HepG2 (cell line): ENCODE measurements around the gene TPPP2. TPM values are rescaled to one million over a fixed set of nuclear protein-coding genes. Genes with fewer than 3 reads are reported as not detected.

Experiments
- ATAC-seq: fragments of 200-7000 bp; cut with Tn5 transposase; 3 replicates; pipeline ENCODE4 v1.9.1; 2020; ENCODE audit warnings: mild to moderate bottlenecking, moderate library complexity
- BruUV-seq: library from RNA; stranded (reverse); fragments of 400-500 nt; replicated peaks from 2 replicates; lab custom pipeline; 2021; lab: Mats Ljungman, UMichigan
- CTCF ChIA-PET: fragments of 300-600 bp; formaldehyde crosslinking; extraction: SDS; loops from one replicate; lab custom pipeline; 2021; ENCODE audit warnings: low total read pairs, inconsistent platforms, low intra/inter-chr PET ratio; lab: Yijun Ruan, JAX
- POLR2A ChIA-PET: fragments of 350-600 bp; sonication (Branson Sonifier 250); formaldehyde crosslinking; loops from one replicate; lab custom pipeline; 2020; ENCODE audit warnings: antibody characterized with exemption, inconsistent platforms; lab: Yijun Ruan, JAX
- DNase-seq: peaks from one replicate; pipeline ENCODE4 v3.0.0-alpha.2; 2015; ENCODE audit warnings: low spot score
- FAIRE-seq: peaks from 3 replicates; lab custom pipeline; 2011; peaks lifted over from hg19 to GRCh38; lab: Jason Lieb, UNC
- H2AFZ ChIP-seq: one replicate; pipeline ENCODE4 v1.6.1; 2011; ENCODE audit warnings: low read length, inconsistent platforms
- H3K27ac ChIP-seq: fragments of 300-600 bp; 3 replicates; pipeline ENCODE4 v1.8.0; 2011; ENCODE audit warnings: mixed run types, mild to moderate bottlenecking, mixed read lengths, low read length, inconsistent platforms; ENCODE audit not compliant: insufficient read depth; ENCODE audit errors: extremely low read length
- H3K27me3 ChIP-seq, 2 experiments: fragments of 200-600 bp in 1 of 2; 2 replicates in 1 of 2; 3 replicates in 1 of 2; pipeline versions ENCODE4 v1.6.0 to v1.8.0; 2011; ENCODE audit warnings: low read length in 2 of 2, mild to moderate bottlenecking in 2 of 2, moderate library complexity in 2 of 2, inconsistent platforms in 1 of 2; ENCODE audit not compliant: insufficient read depth in 2 of 2, control insufficient read depth in 1 of 2
- H3K36me3 ChIP-seq, 2 experiments: fragments of 200-600 bp in 1 of 2; replicated peaks in 1 of 2; 2 replicates in 1 of 2; 3 replicates in 1 of 2; pipeline versions ENCODE4 v1.5.1 to v1.8.0; 2011; ENCODE audit warnings: low read length in 2 of 2, inconsistent platforms in 1 of 2; ENCODE audit not compliant: insufficient read depth in 2 of 2, control insufficient read depth in 1 of 2
- H3K4me1 ChIP-seq: 2 replicates; pipeline ENCODE4 v1.5.1; 2012; ENCODE audit warnings: low read length, inconsistent platforms; ENCODE audit not compliant: insufficient read depth
- H3K4me2 ChIP-seq: 2 replicates; pipeline ENCODE4 v1.6.0; 2011; ENCODE audit warnings: low read depth, low read length, inconsistent platforms
- H3K4me3 ChIP-seq, 3 experiments: fragments of 200-600 bp in 1 of 3; sonication (generic), shearing (Covaris generic) in 1 of 3; replicated peaks in 1 of 3; 2 replicates each; pipeline ENCODE4 v1.5.1; 2011 to 2016; ENCODE audit warnings: low read length in 3 of 3, inconsistent platforms in 2 of 3, low read depth in 2 of 3, mild to moderate bottlenecking in 2 of 3, control low read depth in 1 of 3, mixed read lengths in 1 of 3; ENCODE audit not compliant: insufficient read depth in 1 of 3
- H3K79me2 ChIP-seq: one replicate; pipeline ENCODE4 v1.6.1; 2011; ENCODE audit warnings: low read length, inconsistent platforms; ENCODE audit not compliant: insufficient read depth
- H3K9ac ChIP-seq: 2 replicates; pipeline ENCODE4 v1.6.0; 2011; ENCODE audit warnings: mild to moderate bottlenecking, low read depth, low read length, inconsistent platforms; ENCODE audit not compliant: insufficient read depth
- H3K9me3 ChIP-seq: 2 replicates; pipeline ENCODE4 v1.5.1; 2012; ENCODE audit warnings: mild to moderate bottlenecking, low read length
- H4K20me1 ChIP-seq: 2 replicates; pipeline ENCODE4 v1.6.0; 2011; ENCODE audit warnings: inconsistent platforms, mild to moderate bottlenecking, low read length, moderate library complexity; ENCODE audit not compliant: insufficient read depth
- ATF4 ChIP-seq, 2 experiments: fragments of 450-650 bp in 1 of 2; sonication (generic) in 1 of 2; formaldehyde crosslinking; IDR thresholded peaks; 2 replicates each; pipeline versions ENCODE4 v1.5.0 to v1.8.0; 2020 to 2022; ENCODE audit warnings: mild to moderate bottlenecking in 1 of 2, missing genetic modification reagents in 1 of 2
- BRF2 ChIP-seq: sonication (generic); formaldehyde crosslinking; IDR thresholded peaks from 2 replicates; pipeline ENCODE4 v1.8.1; 2022; ENCODE audit warnings: mild to moderate bottlenecking, missing genetic modification reagents
- GATAD2A ChIP-seq: IDR thresholded peaks from 2 replicates; pipeline ENCODE4 v1.6.1; 2016
- GMEB2 ChIP-seq: IDR thresholded peaks from 2 replicates; pipeline ENCODE4 v1.6.1; 2016; ENCODE audit warnings: missing biosample characterization, missing genetic modification reagents, low read depth
- IRF2 ChIP-seq: IDR thresholded peaks from 2 replicates; pipeline ENCODE4 v1.6.1; 2018; ENCODE audit warnings: missing genetic modification reagents, missing compliant biosample characterization
- RAD51 ChIP-seq: fragments of 450-650 bp; IDR thresholded peaks from 2 replicates; pipeline ENCODE4 v1.6.1; 2016; ENCODE audit warnings: borderline replicate concordance
- TARDBP ChIP-seq: sonication (generic); formaldehyde crosslinking; IDR thresholded peaks from 2 replicates; pipeline ENCODE4 v1.8.0; 2022; ENCODE audit warnings: mild to moderate bottlenecking, missing genetic modification reagents
- WIZ ChIP-seq: sonication (generic); formaldehyde crosslinking; IDR thresholded peaks from 2 replicates; pipeline ENCODE4 v1.5.1; 2020; ENCODE audit warnings: mild to moderate bottlenecking, missing genetic modification reagents
- ZKSCAN8 ChIP-seq: IDR thresholded peaks from 2 replicates; pipeline ENCODE4 v1.6.1; 2016; ENCODE audit warnings: borderline replicate concordance, missing genetic modification reagents, missing compliant biosample characterization
- ZMYM3 ChIP-seq: sonication (generic); formaldehyde crosslinking; IDR thresholded peaks from 2 replicates; pipeline ENCODE4 v1.5.1; 2020; ENCODE audit warnings: mild to moderate bottlenecking, missing genetic modification reagents
- ZNF605 ChIP-seq: sonication (generic); formaldehyde crosslinking; IDR thresholded peaks from 2 replicates; pipeline ENCODE4 v1.8.0; 2022; ENCODE audit warnings: mild to moderate bottlenecking, missing genetic modification reagents
- WGBS: methylation state at CpG from one replicate; pipeline ENCODE4 v1.1.6; 2017; ENCODE audit warnings: low lambda C conversion rate; 5-methylcytosine and 5-hydroxymethylcytosine counted together
- in situ Hi-C: cut with HindIII; loops from 2 replicates; pipeline ENCODE4 v1.10.0; 2017; ENCODE audit warnings: low pct_unique_long_range_greater_than_20kb; ENCODE audit not compliant: extremely low pct_ligation_motif_present
- intact Hi-C: fragments of 100-400 bp; cut with micrococcal nuclease; formaldehyde crosslinking; loops from one replicate; pipeline ENCODE4 v1.10.0; 2022; ENCODE audit not compliant: unreplicated experiment
- polyA plus RNA-seq, 8 experiments: library from polyadenylated mRNA; depleted of rRNA in 3 of 8; stranded (reverse) in 7 of 8; unstranded in 1 of 8; fragments of >200 nt; fragmentation: Illumina TruSeq in 4 of 8; extraction: Trizol in 4 of 8; gene quantifications; 2 replicates each; pipeline versions ENCODE4 v1.2.1 to v1.2.3, GENCODE V29; 2011 to 2016; ENCODE audit warnings: low read depth in 4 of 8, missing spikeins in 1 of 8, mixed read lengths in 1 of 8; ENCODE audit not compliant: insufficient read depth in 1 of 8
- total RNA-seq, 5 experiments: library from RNA; depleted of rRNA; stranded (reverse); fragments of >200 nt; fragmentation: Illumina TruSeq; extraction: Trizol; gene quantifications; 2 replicates each; pipeline ENCODE4 v1.2.3, GENCODE V29; 2016; ENCODE audit warnings: low read depth in 1 of 5
- TF ChIP-seq, protein P1 (sequence below): sonication (generic); formaldehyde crosslinking; IDR thresholded peaks from 2 replicates; pipeline ENCODE4 v1.9.0; 2021; ENCODE audit warnings: missing genetic modification reagents, mild to moderate bottlenecking, borderline replicate concordance
- TF ChIP-seq, protein P2 (sequence below): sonication (generic); formaldehyde crosslinking; IDR thresholded peaks from 2 replicates; pipeline ENCODE4 v1.9.0; 2022; ENCODE audit warnings: missing genetic modification reagents, mild to moderate bottlenecking, borderline replicate concordance

Gene TPPP2
- total and polyA plus RNA-seq, 2 of the 13 experiments (the other 11 are each of a cell fraction or from before 2014, with no cell fraction given), result 0.58 to 4.2 TPM

DNA sequence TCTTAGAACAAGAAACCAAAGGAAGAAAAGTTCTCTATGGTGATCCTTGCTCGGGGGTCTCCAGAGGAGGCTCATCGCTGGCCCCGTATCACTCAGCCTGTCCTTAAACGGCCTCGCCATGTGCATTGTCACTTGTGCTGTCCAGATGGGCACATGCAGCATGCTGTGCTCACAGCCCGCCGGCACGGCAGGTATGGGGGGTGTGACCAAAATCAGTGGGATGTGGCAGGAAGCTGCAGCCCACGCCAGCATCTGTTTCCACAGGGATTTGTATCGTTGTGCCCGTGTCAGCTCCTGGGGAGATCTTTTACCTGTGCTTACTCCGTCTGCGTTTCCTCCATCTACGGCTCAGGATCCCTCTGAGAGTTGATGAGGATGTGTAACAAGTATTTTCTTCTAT is 33.5 kb upstream of the TPPP2 start (continued):
- TF ChIP-seq, protein P1, sequence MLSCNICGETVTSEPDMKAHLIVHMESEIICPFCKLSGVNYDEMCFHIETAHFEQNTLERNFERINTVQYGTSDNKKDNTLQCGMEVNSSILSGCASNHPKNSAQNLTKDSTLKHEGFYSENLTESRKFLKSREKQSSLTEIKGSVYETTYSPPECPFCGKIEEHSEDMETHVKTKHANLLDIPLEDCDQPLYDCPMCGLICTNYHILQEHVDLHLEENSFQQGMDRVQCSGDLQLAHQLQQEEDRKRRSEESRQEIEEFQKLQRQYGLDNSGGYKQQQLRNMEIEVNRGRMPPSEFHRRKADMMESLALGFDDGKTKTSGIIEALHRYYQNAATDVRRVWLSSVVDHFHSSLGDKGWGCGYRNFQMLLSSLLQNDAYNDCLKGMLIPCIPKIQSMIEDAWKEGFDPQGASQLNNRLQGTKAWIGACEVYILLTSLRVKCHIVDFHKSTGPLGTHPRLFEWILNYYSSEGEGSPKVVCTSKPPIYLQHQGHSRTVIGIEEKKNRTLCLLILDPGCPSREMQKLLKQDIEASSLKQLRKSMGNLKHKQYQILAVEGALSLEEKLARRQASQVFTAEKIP (CRISPR knock-in tag), result no peak
- no peak for TF ChIP-seq WIZ (CRISPR knock-in tag)
- no peak for TF ChIP-seq RAD51

GRCh38 chr14:20997115-20997514 is 32.9 kb upstream of the TPPP2 start:
- POLR2A ChIA-PET, result interaction anchor here (0.7 to 1.1 kb wide), 3 partner anchors 18 to 375 kb away, joined by 3 to 5 read pairs (median 4); no protein-coding TSS in a partner anchor
- Histone ChIP-seq H3K9me3 (no peaks in the 10 kb centered on the region), H3K4me3 (no peak overlapping the region), H2AFZ (no peak overlapping the region), H4K20me1 (no peaks in the 10 kb centered on the region), H3K36me3 (peaks cover 22 to 43% of the 10 kb centered on the region in 2 experiments), H3K79me2 (no peaks in the 10 kb centered on the region), H3K4me2 (no peak overlapping the region), H3K9ac (no peak overlapping the region), H3K4me1 (peaks cover under 1% of the 10 kb centered on the region), H3K27ac (no peak overlapping the region), H3K27me3 (no peaks in the 10 kb centered on the region)
- in situ Hi-C loops, result loop anchor here (25.0 kb wide), 1 partner anchor 660 kb away; the partner anchor contains the start of genes CCNB1IP1 and PARP2
- BruUV-seq, result no TSS peak
- CTCF ChIA-PET, result no interaction called here
- TF ChIP-seq IRF2 (CRISPR knock-in tag), result no peak
- no peak for TF ChIP-seq ZMYM3 (CRISPR knock-in tag)
- TF ChIP-seq GATAD2A (CRISPR knock-in tag), result no peak
- TF ChIP-seq TARDBP (CRISPR knock-in tag), result no peak
- no peak for TF ChIP-seq ATF4 (CRISPR knock-in tag; IDR thresholded peaks at IDR 0.05)
- TF ChIP-seq GMEB2 (CRISPR knock-in tag), result no peak
- TF ChIP-seq ZKSCAN8 (CRISPR knock-in tag), result no peak
- TF ChIP-seq, protein P2, sequence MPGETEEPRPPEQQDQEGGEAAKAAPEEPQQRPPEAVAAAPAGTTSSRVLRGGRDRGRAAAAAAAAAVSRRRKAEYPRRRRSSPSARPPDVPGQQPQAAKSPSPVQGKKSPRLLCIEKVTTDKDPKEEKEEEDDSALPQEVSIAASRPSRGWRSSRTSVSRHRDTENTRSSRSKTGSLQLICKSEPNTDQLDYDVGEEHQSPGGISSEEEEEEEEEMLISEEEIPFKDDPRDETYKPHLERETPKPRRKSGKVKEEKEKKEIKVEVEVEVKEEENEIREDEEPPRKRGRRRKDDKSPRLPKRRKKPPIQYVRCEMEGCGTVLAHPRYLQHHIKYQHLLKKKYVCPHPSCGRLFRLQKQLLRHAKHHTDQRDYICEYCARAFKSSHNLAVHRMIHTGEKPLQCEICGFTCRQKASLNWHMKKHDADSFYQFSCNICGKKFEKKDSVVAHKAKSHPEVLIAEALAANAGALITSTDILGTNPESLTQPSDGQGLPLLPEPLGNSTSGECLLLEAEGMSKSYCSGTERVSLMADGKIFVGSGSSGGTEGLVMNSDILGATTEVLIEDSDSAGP, result no peak
- TF ChIP-seq BRF2 (CRISPR knock-in tag), result no peak
- TF ChIP-seq ZNF605 (CRISPR knock-in tag), result no peak
- FAIRE-seq, result no peak
- no peak for ATAC-seq
- 90% methylated on average over 4 of the region's 4 CpGs for WGBS
- DNase-seq, result no peak
- intact Hi-C loops, result no loop called here
